NT2/D1 (cell line): ENCODE results near the gene EML1.
A peak's percentile ranks its signal among the peaks of the same experiment; 100 is the strongest.

Experiments used
- DNase-seq: peaks from one replicate; pipeline ENCODE4 v3.0.0-alpha.2; 2011; ENCODE audit warnings: low read depth, low spot score
- H3K27me3 ChIP-seq: 2 replicates; pipeline ENCODE4 v1.6.0; 2011; ENCODE audit warnings: mild to moderate bottlenecking; ENCODE audit not compliant: insufficient read length, insufficient read depth
- H3K36me3 ChIP-seq: 2 replicates; pipeline ENCODE4 v1.6.1; 2011; ENCODE audit warnings: mild to moderate bottlenecking, low read length, mixed read lengths; ENCODE audit not compliant: insufficient read depth, insufficient read length
- H3K4me1 ChIP-seq: 2 replicates; pipeline ENCODE4 v1.5.1; 2011; ENCODE audit not compliant: insufficient read depth, insufficient read length
- H3K4me3 ChIP-seq: 2 replicates; pipeline ENCODE4 v1.5.1; 2011; ENCODE audit warnings: low read depth; ENCODE audit not compliant: insufficient read length
- H3K9ac ChIP-seq: 2 replicates; pipeline ENCODE4 v1.6.0; 2011; ENCODE audit warnings: low read depth; ENCODE audit not compliant: insufficient read length
- H3K9me3 ChIP-seq: 2 replicates; pipeline ENCODE4 v1.5.1; 2011; ENCODE audit warnings: mild to moderate bottlenecking, low read length; ENCODE audit not compliant: insufficient read depth
- SUZ12 ChIP-seq: IDR thresholded peaks from 2 replicates; pipeline ENCODE4 v1.6.1; 2011; ENCODE audit not compliant: insufficient read length, insufficient read depth; ENCODE audit errors: extremely low read depth
- YY1 ChIP-seq: IDR thresholded peaks from 2 replicates; pipeline ENCODE4 v1.6.1; 2011; ENCODE audit not compliant: insufficient read length, insufficient read depth
- ZNF274 ChIP-seq: IDR thresholded peaks from 2 replicates; pipeline ENCODE4 v1.6.1; 2011; ENCODE audit warnings: mild to moderate bottlenecking, low read depth, low read length

The EML1 gene

GRCh38 chr14:99876406-99876805, 83.2 kb downstream of the EML1 start:
- H3K36me3 ChIP-seq, result no peaks in the 10 kb centered on the region
- H3K9me3 ChIP-seq, result no peaks in the 10 kb centered on the region
- no peak overlapping the region for H3K4me3 ChIP-seq
- no peaks in the 10 kb centered on the region for H3K4me1 ChIP-seq
- H3K9ac ChIP-seq, result peak overlapping the region; percentile 34
- no peaks in the 10 kb centered on the region for H3K27me3 ChIP-seq
- no peak for DNase-seq
- TF ChIP-seq SUZ12 (no peak), YY1 (no peak), ZNF274 (no peak)

GRCh38 chr14:99878563-99878962, 85.3 kb downstream of the EML1 start:
- TF ChIP-seq YY1 (no peak), ZNF274 (no peak), SUZ12 (no peak)
- Histone ChIP-seq H3K27me3 (no peaks in the 10 kb centered on the region), H3K9me3 (no peaks in the 10 kb centered on the region), H3K4me3 (no peak overlapping the region), H3K36me3 (no peaks in the 10 kb centered on the region), H3K9ac (no peak overlapping the region), H3K4me1 (no peaks in the 10 kb centered on the region)
- DNase-seq, result no peak

- DNase-seq, result no peak
- Histone ChIP-seq H3K9ac (no peak overlapping the region), H3K4me3 (no peak overlapping the region), H3K36me3 (no peaks in the 10 kb centered on the region), H3K27me3 (no peaks in the 10 kb centered on the region), H3K4me1 (no peaks in the 10 kb centered on the region), H3K9me3 (no peaks in the 10 kb centered on the region)
- TF ChIP-seq SUZ12 (no peak), YY1 (no peak), ZNF274 (no peak)
Measured at GRCh38 chr14:99879401-99880295, 86.4 kb downstream of the EML1 start.

GRCh38 chr14:99880651-99881420, 87.6 kb downstream of the EML1 start:
- H3K27me3 ChIP-seq, result no peaks in the 10 kb centered on the region
- TF ChIP-seq ZNF274 (no peak), SUZ12 (no peak), YY1 (no peak)
- DNase-seq, result no peak
- no peaks in the 10 kb centered on the region for H3K36me3 ChIP-seq
- no peaks in the 10 kb centered on the region for H3K4me1 ChIP-seq
- no peaks in the 10 kb centered on the region for H3K9me3 ChIP-seq
- no peak overlapping the region for H3K4me3 ChIP-seq
- no peak overlapping the region for H3K9ac ChIP-seq

GRCh38 chr14:99883866-99884650, 90.8 kb downstream of the EML1 start:
- TF ChIP-seq ZNF274, result no peak
- no peak for TF ChIP-seq YY1
- TF ChIP-seq SUZ12, result no peak
- Histone ChIP-seq H3K4me1 (peaks cover 2% of the 10 kb centered on the region), H3K9me3 (no peaks in the 10 kb centered on the region), H3K4me3 (no peak overlapping the region), H3K27me3 (no peaks in the 10 kb centered on the region), H3K36me3 (peaks cover 12% of the 10 kb centered on the region), H3K9ac (peak overlapping the region; percentile 44)
- peak; percentile 25 for DNase-seq

- Histone ChIP-seq H3K4me1 (peaks cover 2% of the 10 kb centered on the region), H3K9ac (no peak overlapping the region), H3K9me3 (no peaks in the 10 kb centered on the region), H3K36me3 (peaks cover 12% of the 10 kb centered on the region), H3K27me3 (no peaks in the 10 kb centered on the region), H3K4me3 (no peak overlapping the region)
- TF ChIP-seq ZNF274, result no peak
- no peak for TF ChIP-seq SUZ12
- no peak for TF ChIP-seq YY1
- DNase-seq, result no peak
Measured at GRCh38 chr14:99884834-99885648, 91.8 kb downstream of the EML1 start.
